IMR-90 (cell line): ENCODE data around the gene ZNF688. TPM values are rescaled to one million over a fixed set of nuclear protein-coding genes. Genes with fewer than 3 reads are reported as not detected.

ENCODE experiments used
- ATAC-seq: fragments of 200-7000 bp; cut with Tn5 transposase; 2 replicates; pipeline ENCODE4 v1.9.1; 2020; ENCODE audit warnings: low read depth, mild to moderate bottlenecking, moderate library complexity
- BruUV-seq: library from RNA; stranded (reverse); fragments of 400-500 nt; replicated peaks from 2 replicates; lab custom pipeline; 2021; lab: Mats Ljungman, UMichigan
- CTCF ChIA-PET: fragments of 300-600 bp; formaldehyde crosslinking; extraction: SDS; loops from one replicate; lab custom pipeline; 2021; ENCODE audit warnings: antibody characterized with exemption; lab: Yijun Ruan, JAX
- POLR2A ChIA-PET: fragments of 300-600 bp; sonication (Branson Sonifier 250); formaldehyde crosslinking; loops from one replicate; lab custom pipeline; 2022; ENCODE audit warnings: antibody characterized with exemption; ENCODE audit not compliant: unreplicated experiment; lab: Charles Lee
- DNase-seq: peaks from one replicate; pipeline ENCODE4 v3.0.0; 2013
- H2AFZ ChIP-seq: replicated peaks from 2 replicates; pipeline ENCODE3; 2013; ENCODE audit warnings: low read length, mild to moderate bottlenecking; ENCODE audit not compliant: poor library complexity
- H2AK5ac ChIP-seq: 2 replicates; pipeline ENCODE4 v1.6.1; 2013; ENCODE audit warnings: low read depth, low read length, inconsistent platforms
- H2AK9ac ChIP-seq: replicated peaks from 2 replicates; pipeline ENCODE3; 2013; ENCODE audit warnings: mild to moderate bottlenecking, low read depth, low read length, moderate library complexity; ENCODE audit not compliant: poor library complexity
- H2BK120ac ChIP-seq: 2 replicates; pipeline ENCODE4 v1.6.1; 2013; ENCODE audit warnings: low read depth, low read length, inconsistent platforms
- H2BK15ac ChIP-seq: 3 replicates; pipeline ENCODE4 v1.6.1; 2013; ENCODE audit warnings: low read depth, low read length, inconsistent platforms
- H2BK20ac ChIP-seq: 2 replicates; pipeline ENCODE4 v1.6.1; 2013; ENCODE audit warnings: low read depth, mild to moderate bottlenecking, inconsistent platforms, low read length, moderate library complexity
- H2BK5ac ChIP-seq: 2 replicates; pipeline ENCODE4 v1.6.1; 2013; ENCODE audit warnings: mild to moderate bottlenecking, low read depth, low read length, inconsistent platforms; ENCODE audit not compliant: poor library complexity, severe bottlenecking
- H3K14ac ChIP-seq: replicated peaks from 2 replicates; pipeline ENCODE4 v1.6.1; 2013; ENCODE audit warnings: low read depth, low read length, inconsistent platforms
- H3K18ac ChIP-seq: 2 replicates; pipeline ENCODE4 v1.6.1; 2013; ENCODE audit warnings: low read depth, low read length, control low read depth
- H3K23ac ChIP-seq: 2 replicates; pipeline ENCODE4 v1.6.1; 2013; ENCODE audit warnings: low read depth, low read length, inconsistent platforms
- H3K27ac ChIP-seq: 2 replicates; pipeline ENCODE4 v1.5.1; 2013; ENCODE audit warnings: mild to moderate bottlenecking, control low read depth, low read length; ENCODE audit not compliant: insufficient read depth
- H3K27me3 ChIP-seq: 2 replicates; pipeline ENCODE4 v1.6.1; 2013; ENCODE audit warnings: low read length; ENCODE audit not compliant: control insufficient read depth, insufficient read depth
- H3K36me3 ChIP-seq: 2 replicates; pipeline ENCODE4 v1.6.1; 2013; ENCODE audit warnings: low read length, mixed read lengths; ENCODE audit not compliant: control insufficient read depth, insufficient read depth
- H3K4ac ChIP-seq: 2 replicates; pipeline ENCODE4 v1.6.1; 2013; ENCODE audit warnings: low read depth, low read length, inconsistent platforms
- H3K4me1 ChIP-seq: 2 replicates; pipeline ENCODE4 v1.6.1; 2013; ENCODE audit warnings: low read length, mixed read lengths; ENCODE audit not compliant: control insufficient read depth, insufficient read depth
- H3K4me2 ChIP-seq: 2 replicates; pipeline ENCODE4 v1.6.1; 2013; ENCODE audit warnings: low read depth, mild to moderate bottlenecking, control low read depth, low read length, moderate library complexity
- H3K4me3 ChIP-seq: 2 replicates; pipeline ENCODE4 v1.5.1; 2013; ENCODE audit warnings: low read depth, mild to moderate bottlenecking, control low read depth, low read length, moderate library complexity; ENCODE audit not compliant: insufficient read depth
- H3K56ac ChIP-seq: 2 replicates; pipeline ENCODE4 v1.6.1; 2013; ENCODE audit warnings: low read length, inconsistent platforms; ENCODE audit not compliant: insufficient read depth; ENCODE audit errors: extremely low read depth
- H3K79me1 ChIP-seq, 2 experiments: 2 replicates each; pipeline ENCODE4 v1.6.1; 2013; ENCODE audit warnings: low read length in 2 of 2, inconsistent platforms in 1 of 2, low read depth in 1 of 2
- H3K9ac ChIP-seq: 2 replicates; pipeline ENCODE4 v1.6.1; 2013; ENCODE audit warnings: low read depth, low read length, control low read depth
- H3K9me1 ChIP-seq: 2 replicates; pipeline ENCODE4 v1.6.1; 2013; ENCODE audit warnings: low read length, inconsistent platforms; ENCODE audit not compliant: insufficient read depth
- H3K9me3 ChIP-seq: 2 replicates; pipeline ENCODE4 v1.6.1; 2013; ENCODE audit warnings: low read length; ENCODE audit not compliant: control insufficient read depth, insufficient read depth
- H4K20me1 ChIP-seq: 2 replicates; pipeline ENCODE4 v1.6.1; 2013; ENCODE audit warnings: low read length, inconsistent platforms; ENCODE audit not compliant: insufficient read depth
- H4K5ac ChIP-seq: 2 replicates; pipeline ENCODE4 v1.6.1; 2013; ENCODE audit warnings: mild to moderate bottlenecking, low read depth, low read length, control low read depth
- H4K8ac ChIP-seq, 2 experiments: 2 replicates each; pipeline ENCODE4 v1.6.1; 2013; ENCODE audit warnings: low read depth in 2 of 2, low read length in 2 of 2, control low read depth in 1 of 2, inconsistent platforms in 1 of 2
- H4K91ac ChIP-seq: 2 replicates; pipeline ENCODE4 v1.6.1; 2013; ENCODE audit warnings: low read depth, low read length, inconsistent platforms; ENCODE audit not compliant: insufficient read depth
- FOS ChIP-seq: fragments of 150-350 bp; IDR thresholded peaks from 2 replicates; pipeline ENCODE4 v1.6.1; 2016; ENCODE audit warnings: low read depth, low read length
- RCOR1 ChIP-seq: IDR thresholded peaks from 2 replicates; pipeline ENCODE4 v1.6.1; 2012; ENCODE audit warnings: mild to moderate bottlenecking, low read length, improper control_type of control experiment; ENCODE audit not compliant: insufficient replicate concordance
- RFX5 ChIP-seq: IDR thresholded peaks from 2 replicates; pipeline ENCODE4 v1.8.0; 2012; ENCODE audit warnings: low read depth, mild to moderate bottlenecking, low read length, moderate library complexity
- WGBS, 2 experiments: methylation state at CpG; one replicate each; pipeline versions ENCODE4 v1.1.5 to v1.1.7; 2013; ENCODE audit warnings: missing lambda C conversion rate in 2 of 2; ENCODE audit not compliant: insufficient read length in 1 of 2; ENCODE audit errors: extremely low coverage in 2 of 2; 5-methylcytosine and 5-hydroxymethylcytosine counted together
- dilution Hi-C: fragments of 300-500 bp; cut with HindIII; formaldehyde crosslinking; loops from one replicate; pipeline ENCODE4 v1.14.3; 2018; ENCODE audit warnings: low sequenced_read_pairs; ENCODE audit not compliant: unreplicated experiment
- in situ Hi-C: fragments of 300-500 bp; cut with MboI; formaldehyde crosslinking; loops from 3 replicates; pipeline ENCODE4 v1.14.3; 2019; ENCODE audit warnings: low sequenced_read_pairs, inconsistent platforms, mixed read lengths
- intact Hi-C: fragments of 100-400 bp; cut with micrococcal nuclease; formaldehyde crosslinking; loops from 2 replicates; pipeline ENCODE4 v1.10.0; 2022
- polyA plus RNA-seq, 3 experiments: library from polyadenylated mRNA; depleted of rRNA; stranded (reverse); fragments of >200 nt; gene quantifications; 2 replicates each; pipeline ENCODE4 v1.2.3, GENCODE V29; 2012; ENCODE audit warnings: low replicate concordance in 1 of 3
- total RNA-seq: library from RNA; depleted of rRNA; stranded (reverse); fragments of >200 nt; gene quantifications from 2 replicates; pipeline ENCODE4 v1.2.3, GENCODE V29; 2012

Gene ZNF688
- total and polyA plus RNA-seq, 2 of the 4 experiments (the other 2 are of a cell fraction): 1.8 to 3.7 TPM

- Histone ChIP-seq H3K9me1 (0 out of 2 replicates have a peak, but pooled peaks cover 5% of the 10 kb centered on the region), H3K14ac (no peak overlapping the region), H4K8ac (no peak overlapping the region), H3K4ac (no peak overlapping the region), H3K18ac (no peak overlapping the region), H4K20me1 (no peaks in the 10 kb centered on the region), H3K27ac (no peak overlapping the region), H3K36me3 (no peaks in the 10 kb centered on the region), H3K27me3 (no peaks in the 10 kb centered on the region), H2BK20ac (no peak overlapping the region), H2AK9ac (no peak overlapping the region), H3K9me3 (no peaks in the 10 kb centered on the region), H2BK5ac (no peak overlapping the region), H4K5ac (no peak overlapping the region), H3K79me1 (peaks cover 0 to 3% of the 10 kb centered on the region in 2 experiments; a peak in 1 of 4 replicates), H3K9ac (no peak overlapping the region), H3K56ac (no peak overlapping the region), H2AFZ (no peak overlapping the region), H2BK120ac (no peak overlapping the region), H3K4me3 (no peak overlapping the region), H3K23ac (no peak overlapping the region), H3K4me2 (no peak overlapping the region), H3K4me1 (peaks cover 13% of the 10 kb centered on the region), H2BK15ac (no peak overlapping the region), H2AK5ac (no peak overlapping the region), H4K91ac (no peak overlapping the region)
- ChIA-PET CTCF (no interaction called here), POLR2A (no interaction called here)
- no peak for DNase-seq
- in situ Hi-C loops: no loop called here
- no TSS peak for BruUV-seq
- dilution Hi-C loops: no loop called here
- intact Hi-C loops: no loop called here
- TF ChIP-seq RFX5 (no peak), RCOR1 (no peak), FOS (no peak)
- 97% methylated on average over 5 of the region's 8 CpGs; no CpG with 5 or more reads in 1 of the 2 experiments for WGBS, 2 experiments
- no peak for ATAC-seq
Measured at GRCh38 chr16:30546115-30546514, 25.4 kb downstream of the ZNF688 start.
